ENCODE measurements around the gene EDA. TPM values are rescaled to one million over a fixed set of nuclear protein-coding genes. Genes with fewer than 3 reads are reported as not detected.

EDA gene
- total RNA-seq, 1 experiment from 2014 or later = 5.2 TPM

DNA sequence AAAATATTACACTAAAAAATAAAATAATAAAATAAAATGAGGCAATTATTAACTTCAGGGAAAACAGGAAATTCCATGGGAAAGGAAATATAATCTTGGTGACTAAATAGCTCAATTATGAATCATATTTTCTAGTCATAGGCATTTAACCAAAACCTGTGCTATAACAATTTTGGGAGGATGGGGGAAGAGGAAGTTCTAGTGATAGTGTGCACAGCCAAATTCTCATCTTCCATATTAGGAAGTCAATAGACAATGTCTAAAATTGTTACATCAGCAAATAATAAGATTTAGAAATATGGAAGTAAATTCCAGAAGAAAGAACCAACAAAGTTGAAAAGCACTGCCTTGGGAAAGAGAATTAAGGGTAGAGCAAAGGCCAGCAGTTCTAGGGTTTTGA is 431.1 kb downstream of the EDA start:
- intact Hi-C loops (cut with micrococcal nuclease) = no loop called here
- Histone ChIP-seq H3K9ac (ENCODE audit: low read length) (no peak overlapping the region), H3K4me3 (replicated peaks in 1 of 2; ENCODE audit: low read depth in 1 of 2, low read length in 2 of 2) (no peak overlapping the region), H3K9me2 (ENCODE audit: insufficient read depth) (no peaks in the 10 kb centered on the region), H3K9me3 (ENCODE audit: control insufficient read depth in 1 of 2, insufficient read depth in 1 of 2, low read depth in 1 of 2, low read length in 2 of 2) (no peaks in the 10 kb centered on the region), H3K4me2 (ENCODE audit: low read length) (no peak overlapping the region), H3K79me2 (ENCODE audit: insufficient read depth, low read length) (no peaks in the 10 kb centered on the region), H3K4me1 (ENCODE audit: control insufficient read depth in 1 of 2, insufficient read depth in 2 of 2, low read length in 2 of 2) (peaks cover 0 to 6% of the 10 kb centered on the region in 2 experiments; a peak in 1 of 4 replicates), H3K27ac (ENCODE audit: low read depth, low read length) (no peak overlapping the region), H3K27me3 (ENCODE audit: insufficient read depth, low read length) (no peaks in the 10 kb centered on the region), H3K36me3 (ENCODE audit: control insufficient read depth in 1 of 2, insufficient read depth in 2 of 2, low read length in 2 of 2) (no peaks in the 10 kb centered on the region), H4K20me1 (ENCODE audit: insufficient read depth) (no peaks in the 10 kb centered on the region), H2AFZ (ENCODE audit: low read depth, low read length, poor library complexity, severe bottlenecking) (no peak overlapping the region)
- RAD21 ChIA-PET (ENCODE audit: low non-redundant PET in 1 of 2, low total read pairs in 2 of 2, uncharacterized antibody in 2 of 2, unreplicated experiment in 2 of 2) = no interaction called here
- no peak for ATAC-seq
- DNase-seq (ENCODE audit: low read depth, low spot score) = no peak
- POLR2A ChIA-PET = no interaction called here
- TF ChIP-seq POLR2AphosphoS5 (IDR thresholded peaks at IDR 0.05; ENCODE audit: low read depth, low read length) = no peak
- no peak for TF ChIP-seq MAX (IDR thresholded peaks at IDR 0.05)
- TF ChIP-seq CEBPB (IDR thresholded peaks at IDR 0.05; ENCODE audit: low read depth) = no peak
- TF ChIP-seq RAD21 (IDR thresholded peaks at IDR 0.05; ENCODE audit: low read depth) = no peak
- no TSS peak for BruUV-seq (replicated peaks)
- CTCF ChIA-PET = interaction anchor here (0.7 kb wide), 1 partner anchor 16 kb away, joined by 3 read pairs; no protein-coding TSS in a partner anchor

DNA sequence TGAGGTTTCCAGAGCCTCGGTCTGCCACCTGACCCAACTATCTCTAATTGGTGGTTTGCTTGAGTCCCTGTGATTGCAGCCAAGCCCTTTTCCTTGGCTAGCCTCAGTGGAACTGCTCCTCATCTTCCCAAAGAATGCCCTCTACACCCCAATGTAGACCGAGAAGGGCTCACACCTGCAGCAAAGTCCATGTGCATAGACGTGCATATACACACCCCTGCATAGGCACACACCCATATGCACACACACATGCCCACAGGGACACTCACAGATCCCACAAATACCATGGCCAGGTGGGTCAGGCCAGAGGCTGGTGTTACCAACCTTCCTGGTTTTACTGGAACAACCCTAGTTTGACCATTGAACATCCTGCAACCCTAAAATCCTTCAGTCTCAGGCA is 433.5 kb downstream of the EDA start:
- ChIA-PET POLR2A (no interaction called here), RAD21 (ENCODE audit: low non-redundant PET in 1 of 2, low total read pairs in 2 of 2, uncharacterized antibody in 2 of 2, unreplicated experiment in 2 of 2) (no interaction called here), CTCF (no interaction called here)
- no peak overlapping the region for H2AFZ ChIP-seq (ENCODE audit: low read depth, low read length, poor library complexity, severe bottlenecking)
- no TSS peak for BruUV-seq (replicated peaks)
- H3K4me3 ChIP-seq (replicated peaks in 1 of 2; ENCODE audit: low read depth in 1 of 2, low read length in 2 of 2) = no peak overlapping the region
- no peaks in the 10 kb centered on the region for H3K4me1 ChIP-seq (ENCODE audit: control insufficient read depth in 1 of 2, insufficient read depth in 2 of 2, low read length in 2 of 2)
- TF ChIP-seq CTCF (IDR thresholded peaks at IDR 0.05 in 2 of 3, conservative IDR thresholded peaks at IDR 0.05 in 1 of 3; ENCODE audit: borderline replicate concordance in 1 of 3, insufficient read depth in 1 of 3, low read depth in 2 of 3, low read length in 2 of 3) (no peak), JUND (IDR thresholded peaks at IDR 0.05) (no peak), SRF (IDR thresholded peaks at IDR 0.05; ENCODE audit: low read depth) (no peak)
- ATAC-seq (no peak), DNase-seq (ENCODE audit: low read depth, low spot score) (no peak)
- H3K9me3 ChIP-seq (ENCODE audit: control insufficient read depth in 1 of 2, insufficient read depth in 1 of 2, low read depth in 1 of 2, low read length in 2 of 2) = no peaks in the 10 kb centered on the region
- intact Hi-C loops (cut with micrococcal nuclease) = no loop called here
- no peaks in the 10 kb centered on the region for H3K36me3 ChIP-seq (ENCODE audit: control insufficient read depth in 1 of 2, insufficient read depth in 2 of 2, low read length in 2 of 2)
- no peak overlapping the region for H3K4me2 ChIP-seq (ENCODE audit: low read length)
- H3K27me3 ChIP-seq (ENCODE audit: insufficient read depth, low read length) = no peaks in the 10 kb centered on the region
- H3K9me2 ChIP-seq (ENCODE audit: insufficient read depth) = no peaks in the 10 kb centered on the region
- no peaks in the 10 kb centered on the region for H3K79me2 ChIP-seq (ENCODE audit: insufficient read depth, low read length)
- H4K20me1 ChIP-seq (ENCODE audit: insufficient read depth) = no peaks in the 10 kb centered on the region
- H3K9ac ChIP-seq (ENCODE audit: low read length) = no peak overlapping the region
- H3K27ac ChIP-seq (ENCODE audit: low read depth, low read length) = no peak overlapping the region
